Occipital lobe (tissue), 2 donors: ENCODE measurements around the gene ZNF780B. TPM values are rescaled to one million over a fixed set of nuclear protein-coding genes. Genes with fewer than 3 reads are reported as not detected.

Experiments used
- DNase-seq: peaks from one replicate; lab custom pipeline; 2025; lab: John Stamatoyannopoulos, UW
- total RNA-seq: library from RNA; depleted of rRNA; stranded (reverse); fragments of >200 nt; gene quantifications from one replicate; pipeline ENCODE4 v1.2.3, GENCODE V29; 2014

ZNF780B gene
- total RNA-seq, 1 donor from 2014 or later: 47.9 TPM

- no peak for DNase-seq
Measured at GRCh38 chr19:39982883-39983282, 73.1 kb downstream of the ZNF780B start.

Other genes starting within 250 kb of the ZNF780B start
- 16.7 TPM for gene DYRK1B, start 222.1 kb downstream of the ZNF780B start, total RNA-seq
- 217 TPM for gene FBL, start 209.9 kb downstream of the ZNF780B start, total RNA-seq
- 3.1 TPM for gene FCGBP, start 121.6 kb downstream of the ZNF780B start, total RNA-seq
- gene PSMC4, start 85.1 kb downstream of the ZNF780B start, total RNA-seq: 75.2 TPM
- 27.5 TPM for gene ZNF546, start 59.2 kb downstream of the ZNF780B start, total RNA-seq
- 59.4 TPM for gene ZNF780A, start 34.7 kb upstream of the ZNF780B start, total RNA-seq
- gene MAP3K10, start 135.2 kb upstream of the ZNF780B start, total RNA-seq: 37.4 TPM
- gene TTC9B, start 162.2 kb upstream of the ZNF780B start, total RNA-seq: 59.0 TPM
- 1.7 TPM for gene CCNP, start 170.5 kb upstream of the ZNF780B start, total RNA-seq
- 51.8 TPM for gene AKT2, start 229.1 kb upstream of the ZNF780B start, total RNA-seq